HepG2 (cell line): ENCODE measurements around the gene SYCP2L. TPM values are rescaled to one million over a fixed set of nuclear protein-coding genes. Genes with fewer than 3 reads are reported as not detected.

Source experiments
- ATAC-seq: fragments of 200-7000 bp; cut with Tn5 transposase; 3 replicates; pipeline ENCODE4 v1.9.1; 2020; ENCODE audit warnings: mild to moderate bottlenecking, moderate library complexity
- BruUV-seq: library from RNA; stranded (reverse); fragments of 400-500 nt; replicated peaks from 2 replicates; lab custom pipeline; 2021; lab: Mats Ljungman, UMichigan
- CTCF ChIA-PET: fragments of 300-600 bp; formaldehyde crosslinking; extraction: SDS; loops from one replicate; lab custom pipeline; 2021; ENCODE audit warnings: low total read pairs, inconsistent platforms, low intra/inter-chr PET ratio; lab: Yijun Ruan, JAX
- POLR2A ChIA-PET: fragments of 350-600 bp; sonication (Branson Sonifier 250); formaldehyde crosslinking; loops from one replicate; lab custom pipeline; 2020; ENCODE audit warnings: antibody characterized with exemption, inconsistent platforms; lab: Yijun Ruan, JAX
- DNase-seq: peaks from one replicate; pipeline ENCODE4 v3.0.0-alpha.2; 2015; ENCODE audit warnings: low spot score
- FAIRE-seq: peaks from 3 replicates; lab custom pipeline; 2011; peaks lifted over from hg19 to GRCh38; lab: Jason Lieb, UNC
- H2AFZ ChIP-seq: one replicate; pipeline ENCODE4 v1.6.1; 2011; ENCODE audit warnings: low read length, inconsistent platforms
- H3K27ac ChIP-seq: fragments of 300-600 bp; 3 replicates; pipeline ENCODE4 v1.8.0; 2011; ENCODE audit warnings: mixed run types, mild to moderate bottlenecking, mixed read lengths, low read length, inconsistent platforms; ENCODE audit not compliant: insufficient read depth; ENCODE audit errors: extremely low read length
- H3K27me3 ChIP-seq, 2 experiments: fragments of 200-600 bp in 1 of 2; 2 replicates in 1 of 2; 3 replicates in 1 of 2; pipeline versions ENCODE4 v1.6.0 to v1.8.0; 2011; ENCODE audit warnings: low read length in 2 of 2, mild to moderate bottlenecking in 2 of 2, moderate library complexity in 2 of 2, inconsistent platforms in 1 of 2; ENCODE audit not compliant: insufficient read depth in 2 of 2, control insufficient read depth in 1 of 2
- H3K36me3 ChIP-seq, 2 experiments: fragments of 200-600 bp in 1 of 2; replicated peaks in 1 of 2; 2 replicates in 1 of 2; 3 replicates in 1 of 2; pipeline versions ENCODE4 v1.5.1 to v1.8.0; 2011; ENCODE audit warnings: low read length in 2 of 2, inconsistent platforms in 1 of 2; ENCODE audit not compliant: insufficient read depth in 2 of 2, control insufficient read depth in 1 of 2
- H3K4me1 ChIP-seq: 2 replicates; pipeline ENCODE4 v1.5.1; 2012; ENCODE audit warnings: low read length, inconsistent platforms; ENCODE audit not compliant: insufficient read depth
- H3K4me2 ChIP-seq: 2 replicates; pipeline ENCODE4 v1.6.0; 2011; ENCODE audit warnings: low read depth, low read length, inconsistent platforms
- H3K4me3 ChIP-seq, 3 experiments: fragments of 200-600 bp in 1 of 3; sonication (generic), shearing (Covaris generic) in 1 of 3; replicated peaks in 1 of 3; 2 replicates each; pipeline ENCODE4 v1.5.1; 2011 to 2016; ENCODE audit warnings: low read length in 3 of 3, inconsistent platforms in 2 of 3, low read depth in 2 of 3, mild to moderate bottlenecking in 2 of 3, control low read depth in 1 of 3, mixed read lengths in 1 of 3; ENCODE audit not compliant: insufficient read depth in 1 of 3
- H3K79me2 ChIP-seq: one replicate; pipeline ENCODE4 v1.6.1; 2011; ENCODE audit warnings: low read length, inconsistent platforms; ENCODE audit not compliant: insufficient read depth
- H3K9ac ChIP-seq: 2 replicates; pipeline ENCODE4 v1.6.0; 2011; ENCODE audit warnings: mild to moderate bottlenecking, low read depth, low read length, inconsistent platforms; ENCODE audit not compliant: insufficient read depth
- H3K9me3 ChIP-seq: 2 replicates; pipeline ENCODE4 v1.5.1; 2012; ENCODE audit warnings: mild to moderate bottlenecking, low read length
- H4K20me1 ChIP-seq: 2 replicates; pipeline ENCODE4 v1.6.0; 2011; ENCODE audit warnings: inconsistent platforms, mild to moderate bottlenecking, low read length, moderate library complexity; ENCODE audit not compliant: insufficient read depth
- ARHGAP35 ChIP-seq: sonication (generic); formaldehyde crosslinking; IDR thresholded peaks from 2 replicates; pipeline ENCODE4 v1.9.0; 2022; ENCODE audit warnings: mild to moderate bottlenecking, inconsistent platforms, moderate library complexity, missing genetic modification reagents, borderline replicate concordance
- GABPB1 ChIP-seq: IDR thresholded peaks from 2 replicates; pipeline ENCODE4 v1.6.1; 2016; ENCODE audit warnings: mild to moderate bottlenecking, missing genetic modification reagents, moderate library complexity, missing compliant biosample characterization
- GATA4 ChIP-seq: sonication (generic); IDR thresholded peaks from 2 replicates; pipeline ENCODE4 v1.6.1; 2016; ENCODE audit warnings: antibody characterized with exemption, low read depth, borderline replicate concordance
- KLF15 ChIP-seq: sonication (generic); formaldehyde crosslinking; IDR thresholded peaks from 2 replicates; pipeline ENCODE4 v1.8.1; 2023; ENCODE audit warnings: borderline replicate concordance, mild to moderate bottlenecking, inconsistent platforms, missing genetic modification reagents, mixed read lengths
- SMAD3 ChIP-seq: sonication (generic); formaldehyde crosslinking; IDR thresholded peaks from 2 replicates; pipeline ENCODE4 v1.4.0; 2020; ENCODE audit warnings: missing genetic modification reagents
- SMARCC2 ChIP-seq: fragments of 450-650 bp; IDR thresholded peaks from 2 replicates; pipeline ENCODE4 v1.6.1; 2017; ENCODE audit warnings: antibody characterized with exemption, mild to moderate bottlenecking
- SOX13 ChIP-seq, 3 experiments: fragments of 450-650 bp in 1 of 3; sonication (generic) in 1 of 3; formaldehyde crosslinking in 1 of 3; IDR thresholded peaks in 2 of 3; conservative IDR thresholded peaks in 1 of 3; 2 replicates each; pipeline versions ENCODE4 v1.5.0 to v1.6.1; 2016 to 2020; ENCODE audit warnings: antibody characterized with exemption in 1 of 3, mild to moderate bottlenecking in 1 of 3, missing compliant biosample characterization in 1 of 3, missing genetic modification reagents in 1 of 3, moderate library complexity in 1 of 3
- ZBTB49 ChIP-seq: sonication (generic); formaldehyde crosslinking; IDR thresholded peaks from 2 replicates; pipeline ENCODE4 v1.4.0; 2020; ENCODE audit warnings: missing genetic modification reagents, borderline replicate concordance
- ZBTB7A ChIP-seq: sonication (generic); formaldehyde crosslinking; IDR thresholded peaks from 2 replicates; pipeline ENCODE4 v1.8.0; 2022; ENCODE audit warnings: mild to moderate bottlenecking, missing genetic modification reagents
- ZFAT ChIP-seq: sonication (generic); formaldehyde crosslinking; conservative IDR thresholded peaks from 2 replicates; pipeline ENCODE4 v1.8.1; 2023; ENCODE audit warnings: missing genetic modification reagents, inconsistent platforms
- ZFP37 ChIP-seq: sonication (generic); formaldehyde crosslinking; IDR thresholded peaks from 2 replicates; pipeline ENCODE4 v1.4.0; 2020; ENCODE audit warnings: missing genetic modification reagents, borderline replicate concordance
- ZNF101 ChIP-seq: sonication (generic); formaldehyde crosslinking; IDR thresholded peaks from 2 replicates; pipeline ENCODE4 v1.4.0; 2020; ENCODE audit warnings: mild to moderate bottlenecking, low read depth, missing genetic modification reagents, borderline replicate concordance
- ZNF124 ChIP-seq: sonication (generic); formaldehyde crosslinking; IDR thresholded peaks from 2 replicates; pipeline ENCODE4 v1.4.0; 2020; ENCODE audit warnings: missing genetic modification reagents
- ZNF160 ChIP-seq: sonication (generic); formaldehyde crosslinking; IDR thresholded peaks from 2 replicates; pipeline ENCODE4 v1.8.0; 2022; ENCODE audit warnings: mild to moderate bottlenecking, inconsistent platforms, missing genetic modification reagents
- ZNF446 ChIP-seq: sonication (generic); formaldehyde crosslinking; IDR thresholded peaks from 2 replicates; pipeline ENCODE4 v1.5.0; 2020; ENCODE audit warnings: mild to moderate bottlenecking, missing genetic modification reagents
- ZNF562 ChIP-seq: sonication (generic); formaldehyde crosslinking; IDR thresholded peaks from 2 replicates; pipeline ENCODE4 v1.8.0; 2022; ENCODE audit warnings: missing genetic modification reagents, borderline replicate concordance
- ZNF629 ChIP-seq: sonication (generic); formaldehyde crosslinking; conservative IDR thresholded peaks from 2 replicates; pipeline ENCODE4 v1.5.0; 2020; ENCODE audit warnings: missing genetic modification reagents
- ZNF782 ChIP-seq: sonication (generic); formaldehyde crosslinking; IDR thresholded peaks from 2 replicates; pipeline ENCODE4 v1.4.0; 2020; ENCODE audit warnings: missing genetic modification reagents, mild to moderate bottlenecking, borderline replicate concordance
- ZNF800 ChIP-seq: sonication (generic); formaldehyde crosslinking; IDR thresholded peaks from 2 replicates; pipeline ENCODE4 v1.4.0; 2020; ENCODE audit warnings: missing genetic modification reagents
- WGBS: methylation state at CpG from one replicate; pipeline ENCODE4 v1.1.6; 2017; ENCODE audit warnings: low lambda C conversion rate; 5-methylcytosine and 5-hydroxymethylcytosine counted together
- in situ Hi-C: cut with HindIII; loops from 2 replicates; pipeline ENCODE4 v1.10.0; 2017; ENCODE audit warnings: low pct_unique_long_range_greater_than_20kb; ENCODE audit not compliant: extremely low pct_ligation_motif_present
- intact Hi-C: fragments of 100-400 bp; cut with micrococcal nuclease; formaldehyde crosslinking; loops from one replicate; pipeline ENCODE4 v1.10.0; 2022; ENCODE audit not compliant: unreplicated experiment
- polyA plus RNA-seq, 8 experiments: library from polyadenylated mRNA; depleted of rRNA in 3 of 8; stranded (reverse) in 7 of 8; unstranded in 1 of 8; fragments of >200 nt; fragmentation: Illumina TruSeq in 4 of 8; extraction: Trizol in 4 of 8; gene quantifications; 2 replicates each; pipeline versions ENCODE4 v1.2.1 to v1.2.3, GENCODE V29; 2011 to 2016; ENCODE audit warnings: low read depth in 4 of 8, missing spikeins in 1 of 8, mixed read lengths in 1 of 8; ENCODE audit not compliant: insufficient read depth in 1 of 8
- total RNA-seq, 5 experiments: library from RNA; depleted of rRNA; stranded (reverse); fragments of >200 nt; fragmentation: Illumina TruSeq; extraction: Trizol; gene quantifications; 2 replicates each; pipeline ENCODE4 v1.2.3, GENCODE V29; 2016; ENCODE audit warnings: low read depth in 1 of 5

SYCP2L gene
- total and polyA plus RNA-seq, 2 of the 13 experiments (the other 11 are each of a cell fraction or from before 2014, with no cell fraction given): 0.22 to 0.54 TPM

- no peak for TF ChIP-seq ZBTB49 (CRISPR knock-in tag)
Observed at GRCh38 chr6:10977231-10977968, 90.5 kb downstream of the SYCP2L start (continued).

- in situ Hi-C loops (no loop called here), intact Hi-C loops (no loop called here)
- POLR2A ChIA-PET: no interaction called here
- CTCF ChIA-PET: interaction anchor here (0.8 kb wide), 1 partner anchor 65 kb away, joined by 3 read pairs; the partner anchor contains the start of gene ELOVL2
- no peaks in the 10 kb centered on the region for H3K9me3 ChIP-seq
- no peaks in the 10 kb centered on the region for H3K27me3 ChIP-seq
- WGBS: 96% methylated on average over 1 of the region's 1 CpG
- H3K4me3 ChIP-seq: no peak overlapping the region
- DNase-seq: no peak
- no peaks in the 10 kb centered on the region for H4K20me1 ChIP-seq
- H3K9ac ChIP-seq: no peak overlapping the region
- H3K36me3 ChIP-seq: peaks cover 0 to 2% of the 10 kb centered on the region in 2 experiments; a peak in 1 of 5 replicates
- ATAC-seq: no peak
- no peak overlapping the region for H2AFZ ChIP-seq
- BruUV-seq: no TSS peak
- no peak overlapping the region for H3K27ac ChIP-seq
- no peaks in the 10 kb centered on the region for H3K4me1 ChIP-seq
- H3K4me2 ChIP-seq: no peak overlapping the region
- no peaks in the 10 kb centered on the region for H3K79me2 ChIP-seq
- no peak for FAIRE-seq
- TF ChIP-seq SMARCC2: no peak
- no peak for TF ChIP-seq ZNF160 (CRISPR knock-in tag)
- no peak for TF ChIP-seq ZNF101 (CRISPR knock-in tag)
- TF ChIP-seq ZFAT (CRISPR knock-in tag): no peak
- TF ChIP-seq ZNF124 (CRISPR knock-in tag): no peak
- TF ChIP-seq ZFP37 (CRISPR knock-in tag): no peak
- no peak for TF ChIP-seq SOX13 (IDR thresholded peaks at IDR 0.05)
- no peak for TF ChIP-seq SOX13 (CRISPR knock-in tag; conservative IDR thresholded peaks at IDR 0.05 in 1 of 2, IDR thresholded peaks at IDR 0.05 in 1 of 2)
- TF ChIP-seq ZNF629 (CRISPR knock-in tag): no peak
- no peak for TF ChIP-seq GATA4
- no peak for TF ChIP-seq ARHGAP35
- no peak for TF ChIP-seq ZNF782 (CRISPR knock-in tag)
- TF ChIP-seq GABPB1: no peak
- TF ChIP-seq ZBTB7A: no peak
- TF ChIP-seq KLF15 (CRISPR knock-in tag): no peak
- TF ChIP-seq ZNF562: no peak
- no peak for TF ChIP-seq ZNF800 (CRISPR knock-in tag)
- no peak for TF ChIP-seq SMAD3 (CRISPR knock-in tag)
- TF ChIP-seq ZNF446 (CRISPR knock-in tag): no peak
Observed at GRCh38 chr6:10979603-10980002, 92.8 kb downstream of the SYCP2L start.
